ENCODE data around the gene LSAMP.

DNA sequence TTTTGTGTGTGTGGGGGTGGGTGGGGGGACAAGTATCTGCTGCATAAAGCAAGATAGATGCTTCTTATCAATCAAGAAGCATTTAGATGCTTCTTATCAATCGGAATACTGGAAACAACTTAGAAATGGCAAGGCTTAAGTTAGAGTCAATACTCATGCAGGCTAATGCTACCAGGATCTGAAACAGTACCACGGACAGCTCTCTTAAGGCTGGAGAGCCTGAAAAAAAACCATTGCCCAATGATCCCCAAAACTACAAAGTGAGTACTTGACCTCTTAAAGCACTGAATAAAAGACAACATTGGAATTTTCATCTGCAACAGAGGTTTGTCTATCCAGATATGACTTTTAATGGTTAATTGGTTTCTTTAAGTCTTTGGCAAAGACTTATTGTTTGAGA lies 559.7 kb downstream of the LSAMP start:
- TF ChIP-seq, protein P1, sequence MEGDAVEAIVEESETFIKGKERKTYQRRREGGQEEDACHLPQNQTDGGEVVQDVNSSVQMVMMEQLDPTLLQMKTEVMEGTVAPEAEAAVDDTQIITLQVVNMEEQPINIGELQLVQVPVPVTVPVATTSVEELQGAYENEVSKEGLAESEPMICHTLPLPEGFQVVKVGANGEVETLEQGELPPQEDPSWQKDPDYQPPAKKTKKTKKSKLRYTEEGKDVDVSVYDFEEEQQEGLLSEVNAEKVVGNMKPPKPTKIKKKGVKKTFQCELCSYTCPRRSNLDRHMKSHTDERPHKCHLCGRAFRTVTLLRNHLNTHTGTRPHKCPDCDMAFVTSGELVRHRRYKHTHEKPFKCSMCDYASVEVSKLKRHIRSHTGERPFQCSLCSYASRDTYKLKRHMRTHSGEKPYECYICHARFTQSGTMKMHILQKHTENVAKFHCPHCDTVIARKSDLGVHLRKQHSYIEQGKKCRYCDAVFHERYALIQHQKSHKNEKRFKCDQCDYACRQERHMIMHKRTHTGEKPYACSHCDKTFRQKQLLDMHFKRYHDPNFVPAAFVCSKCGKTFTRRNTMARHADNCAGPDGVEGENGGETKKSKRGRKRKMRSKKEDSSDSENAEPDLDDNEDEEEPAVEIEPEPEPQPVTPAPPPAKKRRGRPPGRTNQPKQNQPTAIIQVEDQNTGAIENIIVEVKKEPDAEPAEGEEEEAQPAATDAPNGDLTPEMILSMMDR (IDR thresholded peaks at IDR 0.05) = no peak
- no peak for TF ChIP-seq EZH2 (IDR thresholded peaks at IDR 0.05; ENCODE audit: borderline replicate concordance, insufficient read depth, low read depth, low read length, poor library complexity, severe bottlenecking)
